CD4-positive, alpha-beta T cell treated with Interleukin-2 at 100 ng/mL for 4 hours (primary cell): ENCODE measurements around the gene NBL1.
"Not testable (repeated sequence)": the region's sequence is repeated elsewhere in the genome, so short reads cannot be mapped to it uniquely, and the experiment has no call there.

Source experiments
- DNase-seq: peaks from one replicate; pipeline ENCODE4 v3.0.0-alpha.2; 2020; ENCODE audit warnings: low spot score

NBL1 gene

DNA sequence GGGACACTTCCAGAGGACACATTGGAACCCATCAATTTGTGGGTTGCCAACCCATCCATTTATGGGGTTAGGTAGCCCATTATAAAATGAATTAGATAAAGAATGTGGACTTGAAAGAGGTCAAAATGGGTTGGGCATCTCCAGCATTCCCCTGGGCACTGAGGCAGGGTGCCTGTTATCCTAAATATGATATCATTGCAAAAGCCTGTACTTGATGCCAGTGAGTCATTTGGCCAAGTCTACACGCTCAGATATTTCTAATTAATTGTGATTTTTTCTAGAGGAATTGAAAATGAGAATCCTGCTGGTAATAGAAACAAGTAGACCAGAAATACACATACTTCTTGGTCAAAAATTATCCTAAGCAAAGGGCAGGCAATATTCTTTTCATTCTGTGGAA is 21.9 kb upstream of the NBL1 start:
- DNase-seq, result no peak

DNA sequence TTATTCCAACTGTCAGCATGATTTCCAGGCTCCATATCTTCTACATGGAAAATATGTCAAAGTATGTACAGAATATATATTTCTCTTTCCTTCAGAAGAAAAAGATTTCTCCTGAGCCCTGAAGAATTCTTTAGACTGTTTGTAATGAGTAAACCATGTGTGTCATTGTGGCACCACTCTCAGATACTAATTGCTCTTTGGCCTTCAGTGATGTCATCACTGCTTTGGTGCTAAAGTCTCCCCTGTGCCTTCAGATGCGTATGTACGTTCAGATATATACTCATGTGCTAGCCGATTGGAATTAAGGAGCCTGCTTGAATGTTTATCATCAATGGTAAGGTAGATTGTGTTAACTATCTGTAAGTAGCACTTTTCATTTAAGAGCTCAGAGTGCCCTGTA is 20.6 kb upstream of the NBL1 start:
- no peak for DNase-seq

DNA sequence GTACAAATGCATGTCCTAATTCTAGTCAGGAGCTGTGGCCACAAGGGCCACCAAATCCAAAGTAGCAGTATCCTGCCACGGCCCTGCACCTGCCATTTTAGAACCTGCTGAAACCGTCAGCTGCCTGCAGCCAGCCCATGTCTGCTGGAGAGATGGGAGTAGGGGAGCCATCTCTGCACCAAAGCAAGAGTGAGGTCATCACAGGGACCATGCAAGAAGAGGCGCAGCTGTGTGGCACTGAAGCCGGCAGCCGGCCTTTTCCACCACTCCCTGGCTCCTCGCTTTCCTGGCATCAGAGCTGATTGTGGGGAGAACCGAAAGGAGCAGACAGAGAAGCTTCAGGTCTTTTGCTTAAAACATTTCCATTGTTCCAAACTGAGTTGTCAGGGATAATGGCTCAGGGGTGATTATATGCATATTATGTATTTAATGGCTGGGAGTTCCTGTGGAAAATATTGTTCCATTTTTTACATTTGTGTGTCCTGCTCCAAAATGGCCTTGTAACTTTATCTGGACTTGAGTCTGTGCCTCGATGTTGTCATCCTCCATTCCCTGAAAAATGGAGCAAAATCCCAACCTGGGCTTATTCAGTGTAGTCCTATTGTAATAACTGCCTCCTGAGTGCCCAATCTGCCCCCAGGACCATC is 18.7 kb upstream of the NBL1 start:
- no peak for DNase-seq

- no peak for DNase-seq
Observed at GRCh38 chr1:19628879-19629278, 15.2 kb upstream of the NBL1 start.

DNA sequence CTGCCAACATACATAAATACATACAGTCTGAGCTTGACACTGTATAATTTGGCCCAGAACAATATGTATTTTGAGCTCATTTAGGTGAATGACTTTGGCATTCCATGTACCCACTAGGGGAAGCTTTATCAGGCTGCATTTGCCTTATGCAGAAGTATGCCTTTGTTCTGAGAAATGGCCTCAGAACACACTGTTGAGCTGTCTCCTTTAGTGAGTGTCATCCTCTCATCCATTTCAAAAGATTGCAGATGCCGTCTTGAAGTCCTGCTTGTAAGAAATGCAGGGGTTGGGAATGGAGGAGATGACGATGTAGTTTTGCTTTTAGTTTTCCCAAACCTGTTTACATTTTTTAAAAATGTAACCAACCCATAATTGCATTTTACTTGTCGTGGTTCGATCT is 14.8 kb upstream of the NBL1 start:
- DNase-seq, result no peak

DNA sequence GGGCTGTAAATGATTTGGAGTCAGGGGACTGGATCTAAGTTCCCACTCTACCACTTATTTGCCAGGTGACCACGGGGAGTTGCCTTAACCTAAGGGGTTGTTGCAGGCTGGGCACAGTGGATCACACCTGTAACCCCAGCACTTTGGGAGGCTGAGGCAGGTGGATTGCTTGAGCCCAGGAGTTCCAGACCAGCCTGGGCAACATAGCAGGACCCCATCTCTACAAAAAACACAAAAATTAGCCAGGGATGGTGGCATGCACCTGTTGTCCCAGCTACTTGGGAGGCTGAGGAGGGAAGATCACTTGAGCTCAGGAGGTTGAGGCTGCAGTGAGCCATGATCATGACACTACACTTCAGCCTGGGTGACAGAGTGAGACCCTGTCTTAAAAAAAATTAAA is 13.9 kb upstream of the NBL1 start:
- DNase-seq, result not testable (repeated sequence)

GRCh38 chr1:19630720-19631395 is 13.3 kb upstream of the NBL1 start:
- DNase-seq, result no peak

GRCh38 chr1:19632211-19632610 is 11.9 kb upstream of the NBL1 start:
- DNase-seq, result no peak

DNA sequence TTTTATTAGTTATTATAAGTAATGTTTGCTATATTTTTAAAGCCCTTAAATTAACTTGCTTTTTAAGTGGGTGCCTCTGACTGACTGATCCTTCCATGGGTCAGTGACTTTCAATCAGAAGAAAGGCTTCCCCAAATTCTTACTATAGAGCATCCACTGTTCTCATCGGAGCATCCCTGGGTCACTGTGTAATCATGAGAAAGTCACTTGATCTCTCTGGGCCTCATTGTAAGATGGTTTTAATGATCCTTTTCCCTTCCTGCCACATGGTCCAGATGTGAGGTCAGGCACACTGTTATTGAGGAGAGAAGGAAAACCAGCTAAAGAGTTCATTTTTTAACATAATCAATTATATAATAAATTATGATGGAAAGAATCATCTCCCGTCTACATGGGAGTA is 11.0 kb upstream of the NBL1 start:
- no peak for DNase-seq

DNA sequence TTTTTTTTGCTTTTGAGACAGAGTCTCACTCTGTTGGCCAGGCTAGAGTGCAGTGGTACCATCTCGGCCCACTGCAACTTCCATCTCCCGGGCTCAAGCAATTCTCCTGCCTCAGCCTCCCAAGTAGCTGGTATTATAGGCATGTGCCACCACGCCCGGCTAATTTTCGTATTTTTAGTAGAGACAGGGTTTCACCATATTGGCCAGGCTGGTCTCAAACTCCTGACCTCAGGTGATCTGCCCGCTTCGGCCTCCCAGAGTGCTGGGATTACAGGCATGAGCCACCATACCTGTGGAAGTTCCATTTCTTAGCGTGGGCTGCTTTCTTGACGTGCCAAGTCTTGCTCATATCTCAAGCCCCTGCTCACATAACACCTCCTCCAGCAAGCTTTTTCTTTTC is 9.0 kb upstream of the NBL1 start:
- not testable (repeated sequence) for DNase-seq

DNA sequence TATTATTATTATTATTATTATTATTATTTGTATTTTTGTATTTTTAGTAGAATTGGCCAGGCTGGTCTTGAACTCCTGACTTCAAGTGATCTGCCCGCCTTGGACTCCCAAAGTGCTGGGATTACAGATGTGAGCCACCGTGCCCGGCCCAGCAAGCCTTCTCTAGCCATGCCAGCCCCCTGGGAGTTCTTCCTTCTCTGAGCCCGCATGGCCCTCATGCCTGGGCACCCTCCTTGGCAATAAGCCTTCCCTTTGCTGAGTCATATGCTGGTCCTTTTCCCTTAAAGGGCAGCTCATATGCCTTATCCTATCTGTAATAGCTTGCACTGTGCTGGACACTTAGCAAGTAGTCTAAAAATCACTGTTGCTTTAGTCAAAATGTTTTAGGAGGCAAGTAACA is 8.5 kb upstream of the NBL1 start:
- DNase-seq, result no peak

DNA sequence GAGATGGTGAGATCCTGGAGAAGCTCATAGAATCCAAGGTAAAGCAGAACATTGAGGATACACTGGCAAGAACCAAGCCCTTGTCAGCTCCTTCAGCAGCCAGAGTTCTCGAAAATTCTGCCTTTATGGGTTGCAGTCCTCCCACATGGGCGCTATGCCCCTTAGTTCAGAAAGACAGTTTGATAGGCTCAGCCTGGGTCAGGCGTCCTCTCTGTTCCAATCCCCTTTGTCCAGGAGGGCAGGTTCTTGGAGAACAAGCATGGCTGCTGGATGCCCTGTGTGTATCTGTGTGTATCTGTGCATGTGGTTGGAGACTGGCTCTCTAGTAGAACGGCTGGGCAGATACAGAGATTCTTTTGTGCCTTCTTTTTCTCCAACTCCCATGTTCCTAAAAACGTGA is 8.0 kb upstream of the NBL1 start:
- no peak for DNase-seq

GRCh38 chr1:19636749-19637148 is 7.4 kb upstream of the NBL1 start:
- DNase-seq, result not testable (repeated sequence)

GRCh38 chr1:19637606-19638005 is 6.5 kb upstream of the NBL1 start:
- no peak for DNase-seq

- DNase-seq, result not testable (repeated sequence)
Observed at GRCh38 chr1:19639228-19639627, 4.9 kb upstream of the NBL1 start.

DNA sequence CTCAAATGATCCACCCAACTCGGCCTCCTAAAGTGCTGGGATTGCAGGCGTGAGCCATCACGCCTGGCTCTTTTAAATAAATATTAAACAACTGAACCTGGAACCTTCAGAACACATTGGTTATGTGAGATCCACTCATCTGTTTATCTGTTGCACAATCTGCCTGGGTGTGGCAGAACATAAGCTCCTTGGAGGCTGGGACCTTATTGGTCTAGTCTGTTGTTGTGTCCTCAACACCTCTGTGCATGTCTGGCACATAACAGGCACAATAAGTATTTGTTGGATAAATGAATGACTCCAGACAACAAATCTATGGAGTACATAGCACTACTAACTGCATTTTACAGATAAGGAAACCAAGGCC is 4.1 kb upstream of the NBL1 start:
- DNase-seq, result no peak

DNA sequence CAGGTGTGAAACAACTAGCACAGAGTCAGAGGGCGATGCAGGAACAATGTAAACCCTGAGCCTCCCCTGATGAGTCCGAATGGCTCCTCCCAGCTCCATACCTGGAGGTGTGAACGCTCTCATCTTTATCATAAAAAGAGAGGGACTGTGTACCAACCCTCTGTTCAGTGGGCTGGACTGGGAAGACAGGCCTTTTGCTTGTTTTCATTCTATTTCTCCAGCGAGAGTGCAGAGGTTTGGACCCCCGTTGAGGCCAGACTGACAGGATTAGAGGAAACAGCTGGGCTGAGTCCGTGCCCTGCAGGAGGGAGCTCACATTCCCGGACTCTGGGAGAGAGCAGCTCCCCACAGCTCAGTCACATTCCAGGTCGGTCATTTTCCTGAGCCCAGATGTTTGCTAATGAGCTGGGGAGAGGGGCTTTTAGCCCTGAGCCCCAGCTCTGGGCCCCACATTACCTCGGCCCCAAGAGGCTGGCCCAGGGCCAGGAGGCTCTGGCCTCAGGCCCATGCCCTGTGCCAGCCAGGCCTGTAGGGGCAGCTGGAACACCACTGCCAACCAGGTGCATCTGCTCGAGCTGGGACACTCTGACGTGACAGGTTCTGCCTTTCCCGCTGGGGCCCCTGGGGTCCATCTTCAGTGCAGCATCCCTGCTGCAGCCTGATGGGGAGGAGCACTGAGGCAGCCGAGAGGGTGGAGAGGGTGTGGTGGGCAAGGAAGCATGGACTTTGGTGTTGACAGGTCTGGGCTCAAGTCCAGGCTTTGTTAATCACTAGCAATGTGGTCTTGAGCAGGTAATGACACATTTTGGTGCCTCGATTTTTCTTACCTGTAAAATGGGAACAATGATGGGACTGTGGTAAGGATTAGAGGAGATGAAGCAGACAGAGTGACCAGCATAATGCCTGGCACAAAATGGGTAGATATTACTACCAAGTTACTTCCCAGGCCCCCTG is 3.5 kb upstream of the NBL1 start:
- DNase-seq, result no peak

DNA sequence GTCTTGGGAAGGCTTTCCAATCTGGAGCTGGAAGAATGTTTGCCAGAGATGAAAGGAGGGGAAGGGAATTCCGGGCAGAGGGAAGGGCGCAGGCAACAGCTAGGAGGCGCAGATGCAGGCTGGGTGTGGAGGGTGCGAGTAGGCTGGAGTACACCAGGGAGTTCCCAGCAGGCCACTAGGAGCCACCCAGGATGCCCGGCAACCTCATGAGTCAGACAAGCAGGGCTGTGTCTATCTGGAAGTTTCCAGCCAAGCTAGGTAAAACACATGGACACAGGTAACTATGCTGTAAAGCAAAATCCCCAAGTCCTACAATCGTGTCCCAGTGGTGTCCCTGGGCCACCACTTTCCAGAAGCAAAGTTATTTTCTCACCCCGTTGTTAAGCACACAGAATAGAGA is 990 bp upstream of the NBL1 start:
- no peak for DNase-seq

DNA sequence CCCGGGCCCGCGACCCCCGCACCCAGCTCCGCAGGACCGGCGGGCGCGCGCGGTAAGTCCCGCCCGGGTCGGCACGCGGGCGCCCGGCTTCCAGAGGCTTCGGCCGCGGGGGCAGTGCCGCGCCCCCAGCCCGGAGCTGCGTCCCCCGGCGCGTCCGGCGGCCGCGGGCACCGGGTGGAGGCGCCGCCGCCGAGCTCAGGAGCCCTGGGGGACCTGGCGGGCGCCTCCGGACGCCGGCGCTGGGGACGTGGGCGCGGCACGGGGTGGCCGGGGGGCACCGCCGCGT is 227 bp downstream of the NBL1 start:
- DNase-seq, result no peak

DNA sequence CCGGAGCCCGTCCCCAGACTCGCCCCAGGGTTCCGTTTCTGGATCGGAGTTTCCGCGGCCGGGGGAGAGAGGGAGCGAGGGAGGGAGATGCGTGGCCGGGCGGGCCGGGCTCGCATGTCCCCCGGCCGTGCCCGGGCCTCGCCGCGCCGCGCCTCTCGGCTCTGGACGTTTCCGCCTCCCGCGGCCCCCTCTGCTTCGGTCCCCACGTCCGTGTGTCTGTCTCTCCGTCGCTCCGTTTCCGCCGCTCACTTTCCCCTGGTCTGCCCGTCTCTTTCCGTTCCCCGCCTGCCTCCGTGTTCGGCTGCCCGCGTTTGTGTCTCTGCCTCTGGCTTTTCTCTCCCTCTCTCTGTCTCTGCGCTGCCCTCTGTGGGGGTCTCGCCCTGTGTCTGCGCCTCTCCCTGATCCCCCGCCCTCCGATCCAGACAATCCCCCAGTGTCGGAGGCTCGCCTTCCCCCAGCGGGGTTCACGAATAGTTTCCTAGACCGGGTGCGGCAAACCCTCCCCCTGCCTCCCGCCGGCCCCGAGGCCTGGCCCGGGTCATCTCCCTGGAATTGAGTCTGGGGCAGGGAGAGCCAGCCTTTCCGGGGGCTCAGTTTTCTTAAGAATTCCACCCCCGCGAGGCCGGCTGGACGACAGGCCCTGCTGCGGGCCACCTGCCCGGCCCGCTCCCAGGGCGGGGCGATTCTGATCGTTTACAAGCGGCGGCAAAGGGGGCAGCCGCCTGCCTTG is 735 bp downstream of the NBL1 start:
- peak; percentile 32 for DNase-seq

- DNase-seq, result no peak
Observed at GRCh38 chr1:19645411-19646251, 1.5 kb downstream of the NBL1 start.
